Loucy (cell line): ENCODE results near the gene KCNQ4.

Experiments used
- H2AFZ ChIP-seq: fragments of 200-600 bp; sonication (generic); 2 replicates; pipeline ENCODE4 v1.6.0; 2016; ENCODE audit warnings: antibody characterized with exemption, mild to moderate bottlenecking, low read length, moderate library complexity
- H3F3A ChIP-seq: fragments of 200-600 bp; 2 replicates; pipeline ENCODE4 v1.6.0; 2016; ENCODE audit warnings: antibody characterized with exemption, low read depth, mild to moderate bottlenecking
- H3K27me3 ChIP-seq: fragments of 200-600 bp; sonication (generic); 2 replicates; pipeline ENCODE4 v1.6.1; 2014; ENCODE audit warnings: low read length, mild to moderate bottlenecking; ENCODE audit not compliant: insufficient read depth, poor library complexity, severe bottlenecking
- H3K36me3 ChIP-seq: fragments of 200-600 bp; sonication (generic); 2 replicates; pipeline ENCODE4 v1.6.1; 2016; ENCODE audit warnings: low read length; ENCODE audit not compliant: insufficient read depth
- H3K4me1 ChIP-seq: fragments of 200-600 bp; sonication (generic); 2 replicates; pipeline ENCODE4 v1.5.1; 2014; ENCODE audit warnings: low read length, mild to moderate bottlenecking; ENCODE audit not compliant: insufficient read depth, poor library complexity, severe bottlenecking
- H3K4me2 ChIP-seq: fragments of 200-600 bp; sonication (generic); 2 replicates; pipeline ENCODE4 v1.6.0; 2014; ENCODE audit warnings: antibody characterized with exemption, low read length, low read depth, mild to moderate bottlenecking; ENCODE audit not compliant: poor library complexity, severe bottlenecking
- H3K4me3 ChIP-seq: fragments of 200-600 bp; sonication (generic); 2 replicates; pipeline ENCODE4 v1.5.1; 2014; ENCODE audit warnings: low read length, mild to moderate bottlenecking, mixed read lengths; ENCODE audit not compliant: poor library complexity, severe bottlenecking
- H3K79me2 ChIP-seq: fragments of 200-600 bp; sonication (generic); 2 replicates; pipeline ENCODE4 v1.6.1; 2014; ENCODE audit warnings: low read length; ENCODE audit not compliant: insufficient read depth
- H3K9ac ChIP-seq: fragments of 200-600 bp; sonication (generic); 2 replicates; pipeline ENCODE4 v1.6.0; 2014; ENCODE audit warnings: mild to moderate bottlenecking, low read depth, low read length, moderate library complexity; ENCODE audit not compliant: poor library complexity, severe bottlenecking
- H3K9me2 ChIP-seq: fragments of 200-600 bp; sonication (generic); replicated peaks from 2 replicates; pipeline ENCODE4 v1.6.1; 2016; ENCODE audit warnings: low read depth, low read length, mixed read lengths
- H3K9me3 ChIP-seq: fragments of 200-600 bp; sonication (generic); 2 replicates; pipeline ENCODE4 v1.6.1; 2014; ENCODE audit warnings: mild to moderate bottlenecking, antibody characterized with exemption, low read length, low read depth; ENCODE audit not compliant: insufficient read depth
- H4K20me1 ChIP-seq: fragments of 200-600 bp; sonication (generic); 2 replicates; pipeline ENCODE4 v1.6.0; 2014; ENCODE audit warnings: antibody characterized with exemption, low read length, mild to moderate bottlenecking; ENCODE audit not compliant: insufficient read depth, poor library complexity, severe bottlenecking
- CTCF ChIP-seq: fragments of 200-600 bp; sonication (generic); conservative IDR thresholded peaks from 2 replicates; pipeline ENCODE4 v1.5.1; 2014; ENCODE audit warnings: mild to moderate bottlenecking, antibody characterized with exemption, low read length
- EZH2phosphoT487 ChIP-seq: fragments of 200-600 bp; IDR thresholded peaks from 2 replicates; pipeline ENCODE4 v1.6.1; 2018; ENCODE audit warnings: antibody characterized with exemption, mild to moderate bottlenecking, moderate library complexity, borderline replicate concordance

Gene KCNQ4

GRCh38 chr1:40788561-40789341 lies 5.2 kb downstream of the KCNQ4 start:
- TF ChIP-seq EZH2phosphoT487 (no peak), CTCF (no peak)
- Histone ChIP-seq H3K79me2 (no peaks in the 10 kb centered on the region), H3K9me2 (no peaks in the 10 kb centered on the region), H3F3A (no peaks in the 10 kb centered on the region), H3K9me3 (no peaks in the 10 kb centered on the region), H3K27me3 (no peaks in the 10 kb centered on the region), H4K20me1 (no peaks in the 10 kb centered on the region), H3K4me2 (no peak overlapping the region), H2AFZ (no peak overlapping the region), H3K4me1 (peaks cover 7% of the 10 kb centered on the region), H3K4me3 (no peak overlapping the region), H3K9ac (no peak overlapping the region), H3K36me3 (no peaks in the 10 kb centered on the region)

DNA sequence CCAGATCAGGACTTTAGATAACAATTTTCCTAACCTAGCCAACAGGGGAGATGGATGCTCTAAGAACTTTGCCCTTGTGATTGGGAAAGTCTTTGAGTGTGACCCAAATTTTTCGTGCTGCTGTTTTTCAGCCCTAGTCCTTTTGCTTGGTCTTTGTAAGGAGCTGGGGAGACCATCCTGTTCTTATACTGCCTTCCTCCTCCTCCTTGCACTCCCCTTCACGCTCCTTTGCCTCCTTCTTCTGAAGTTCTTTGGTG lies 5.7 kb downstream of the KCNQ4 start:
- Histone ChIP-seq H3K9ac (no peak overlapping the region), H3K4me2 (no peak overlapping the region), H3K9me3 (no peaks in the 10 kb centered on the region), H3K4me3 (no peak overlapping the region), H4K20me1 (no peaks in the 10 kb centered on the region), H3F3A (no peaks in the 10 kb centered on the region), H2AFZ (no peak overlapping the region), H3K9me2 (no peaks in the 10 kb centered on the region), H3K4me1 (peaks cover 7% of the 10 kb centered on the region), H3K36me3 (no peaks in the 10 kb centered on the region), H3K79me2 (no peaks in the 10 kb centered on the region), H3K27me3 (no peaks in the 10 kb centered on the region)
- TF ChIP-seq EZH2phosphoT487 (no peak), CTCF (no peak)

DNA sequence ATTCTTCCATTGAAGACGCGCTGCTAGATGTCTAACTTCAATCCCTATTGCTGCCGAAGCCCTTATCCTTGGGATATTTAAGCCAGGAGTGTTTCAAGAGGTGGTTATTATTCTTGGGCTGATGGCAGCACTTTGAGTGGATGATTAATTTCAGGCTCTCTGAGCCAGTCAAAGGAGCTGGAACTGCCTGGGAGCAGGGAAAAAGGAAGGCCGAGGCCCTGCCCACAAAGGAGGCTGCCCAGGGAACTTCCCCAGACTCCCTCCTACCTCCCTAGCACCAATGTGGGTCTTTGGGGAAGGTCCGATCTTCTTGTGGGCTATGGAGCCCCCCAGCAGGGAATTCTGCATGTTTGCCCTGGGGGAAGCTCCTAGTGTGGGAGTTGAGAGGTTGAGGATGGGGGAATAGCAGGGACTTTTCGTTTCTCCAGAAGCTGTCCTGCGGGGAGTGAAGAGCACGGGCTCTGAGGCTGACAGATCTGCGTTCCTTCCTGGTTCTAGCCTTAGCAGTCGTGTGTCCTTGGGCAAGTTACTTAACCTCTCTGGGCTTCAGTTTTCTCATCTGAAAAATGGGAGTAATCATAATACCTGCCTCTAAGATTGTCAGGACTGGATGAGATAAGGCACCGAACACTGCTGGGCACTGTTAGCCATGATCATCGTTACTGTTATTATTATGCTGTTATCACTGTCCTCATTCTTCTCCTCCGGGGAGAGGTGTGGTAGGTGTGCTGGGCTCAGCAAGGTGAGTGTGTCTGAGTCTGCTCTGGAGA lies 6.3 kb downstream of the KCNQ4 start:
- Histone ChIP-seq H3K9ac (no peak overlapping the region), H3K4me3 (no peak overlapping the region), H4K20me1 (no peaks in the 10 kb centered on the region), H3K9me3 (no peaks in the 10 kb centered on the region), H3K9me2 (no peaks in the 10 kb centered on the region), H3K27me3 (no peaks in the 10 kb centered on the region), H3F3A (no peaks in the 10 kb centered on the region), H3K4me2 (no peak overlapping the region), H2AFZ (no peak overlapping the region), H3K79me2 (no peaks in the 10 kb centered on the region), H3K36me3 (no peaks in the 10 kb centered on the region), H3K4me1 (peaks cover 7% of the 10 kb centered on the region)
- no peak for TF ChIP-seq CTCF
- no peak for TF ChIP-seq EZH2phosphoT487
